Measurements from ENCODE around the gene AMZ1.

GRCh38 chr7:2666588-2667250 lies 21.3 kb upstream of the AMZ1 start:
- TF ChIP-seq CTCF (conservative IDR thresholded peaks at IDR 0.05 in 1 of 2, IDR thresholded peaks at IDR 0.05 in 1 of 2; ENCODE audit: low read depth in 1 of 2, low read length in 2 of 2) (no peak), EZH2 (IDR thresholded peaks at IDR 0.05; ENCODE audit: low read length, missing control alignments) (no peak)
